Fibroblast of lung (primary cell): Measurements from ENCODE around the gene POMT1. TPM values are rescaled to one million over a fixed set of nuclear protein-coding genes. Genes with fewer than 3 reads are reported as not detected.

ENCODE experiments used
- DNase-seq, 2 donors: peaks; one replicate each; pipeline versions ENCODE4 v3.0.0 to v3.0.0-alpha.2; 2010; ENCODE audit warnings: low read depth in 2 of 2
- H2AFZ ChIP-seq: 2 replicates; pipeline ENCODE4 v1.5.1; 2012; ENCODE audit warnings: low read length, control low read depth, inconsistent platforms
- H3K27ac ChIP-seq: 2 replicates; pipeline ENCODE4 v1.5.1; 2011; ENCODE audit warnings: low read length, control low read depth; ENCODE audit not compliant: insufficient read depth
- H3K27me3 ChIP-seq: 2 replicates; pipeline ENCODE4 v1.5.1; 2011; ENCODE audit warnings: mild to moderate bottlenecking, low read length; ENCODE audit not compliant: control insufficient read depth, insufficient read depth
- H3K36me3 ChIP-seq: 2 replicates; pipeline ENCODE4 v1.5.1; 2011; ENCODE audit warnings: low read length; ENCODE audit not compliant: control insufficient read depth, insufficient read depth
- H3K4me1 ChIP-seq: 2 replicates; pipeline ENCODE4 v1.5.1; 2011; ENCODE audit warnings: low read length; ENCODE audit not compliant: control insufficient read depth, insufficient read depth; ENCODE audit errors: extremely low read depth
- H3K4me2 ChIP-seq: 2 replicates; pipeline ENCODE4 v1.5.1; 2011; ENCODE audit warnings: low read length, control low read depth; ENCODE audit not compliant: insufficient read depth; ENCODE audit errors: extremely low read depth
- H3K4me3 ChIP-seq, 4 experiments: fragments of 200-600 bp in 1 of 4; sonication (generic) in 1 of 4; replicated peaks in 1 of 4; 2 replicates each; pipeline ENCODE4 v1.5.1; 2011 to 2016; ENCODE audit warnings: low read length in 4 of 4, low read depth in 3 of 4, mild to moderate bottlenecking in 3 of 4, control low read depth in 2 of 4, inconsistent platforms in 1 of 4, mixed read lengths in 1 of 4; ENCODE audit not compliant: insufficient read depth in 1 of 4; ENCODE audit errors: control extremely low read depth in 1 of 4
- H3K79me2 ChIP-seq: 2 replicates; pipeline ENCODE4 v1.5.1; 2012; ENCODE audit warnings: mild to moderate bottlenecking, low read length, inconsistent platforms; ENCODE audit not compliant: control insufficient read depth, insufficient read depth
- H3K9ac ChIP-seq: 2 replicates; pipeline ENCODE4 v1.5.1; 2011; ENCODE audit warnings: mild to moderate bottlenecking, low read length, control low read depth; ENCODE audit not compliant: insufficient read depth
- H3K9me3 ChIP-seq: 2 replicates; pipeline ENCODE4 v1.5.1; 2012; ENCODE audit warnings: low read depth, low read length; ENCODE audit not compliant: control insufficient read depth, insufficient read depth
- H4K20me1 ChIP-seq: 2 replicates; pipeline ENCODE4 v1.5.1; 2011; ENCODE audit warnings: low read length; ENCODE audit not compliant: control insufficient read depth, insufficient read depth; ENCODE audit errors: extremely low read depth
- CTCF ChIP-seq, 2 donors: IDR thresholded peaks in 1 of 2; conservative IDR thresholded peaks in 1 of 2; 1 replicate in 1 of 2; 2 replicates in 1 of 2; pipeline ENCODE4 v1.5.1; 2011 to 2012; ENCODE audit warnings: low read length in 2 of 2, control low read depth in 1 of 2, inconsistent platforms in 1 of 2, low read depth in 1 of 2, mild to moderate bottlenecking in 1 of 2
- EZH2 ChIP-seq: IDR thresholded peaks from 2 replicates; pipeline ENCODE4 v1.5.1; 2012; ENCODE audit warnings: low read length, control low read depth, mild to moderate bottlenecking; ENCODE audit errors: missing control alignments
- polyA plus RNA-seq, 2 donors: library from polyadenylated mRNA; depleted of rRNA in 1 of 2; stranded (reverse) in 1 of 2; unstranded in 1 of 2; fragments of >200 nt; gene quantifications; 2 replicates each; pipeline ENCODE4 v1.2.1, GENCODE V29; 2011 to 2012; ENCODE audit warnings: missing spikeins in 1 of 2
- total RNA-seq: library from RNA; depleted of rRNA; stranded (reverse); fragments of >200 nt; gene quantifications from 2 replicates; pipeline ENCODE4 v1.2.1, GENCODE V29; 2014

POMT1 gene
- total and polyA plus RNA-seq, 2 donors (not counting 1 experiment from before 2014, with no cell fraction given) = 17.7 to 36.7 TPM

GRCh38 chr9:131552030-131552429 lies 49.3 kb downstream of the POMT1 start:
- no peak for TF ChIP-seq EZH2
- no peak for TF ChIP-seq CTCF (conservative IDR thresholded peaks at IDR 0.05 in 1 of 2, IDR thresholded peaks at IDR 0.05 in 1 of 2; ENCODE audit: low read depth in 1 of 2, low read length in 2 of 2)
- DNase-seq = no peak
- Histone ChIP-seq H3K4me2 (no peak overlapping the region), H3K27me3 (peaks cover 20% of the 10 kb centered on the region), H3K27ac (no peak overlapping the region), H3K36me3 (no peaks in the 10 kb centered on the region), H4K20me1 (no peaks in the 10 kb centered on the region), H3K79me2 (no peaks in the 10 kb centered on the region), H3K9ac (no peak overlapping the region), H3K9me3 (no peaks in the 10 kb centered on the region), H2AFZ (no peak overlapping the region), H3K4me1 (no peaks in the 10 kb centered on the region), H3K4me3 (no peak overlapping the region)

GRCh38 chr9:131554087-131554842 lies 51.5 kb downstream of the POMT1 start:
- H4K20me1 ChIP-seq = no peaks in the 10 kb centered on the region
- H3K79me2 ChIP-seq = no peaks in the 10 kb centered on the region
- H3K9ac ChIP-seq = no peak overlapping the region
- H3K27me3 ChIP-seq = peaks cover 13% of the 10 kb centered on the region
- H2AFZ ChIP-seq = no peak overlapping the region
- DNase-seq = no peak
- no peaks in the 10 kb centered on the region for H3K4me1 ChIP-seq
- no peaks in the 10 kb centered on the region for H3K9me3 ChIP-seq
- H3K36me3 ChIP-seq = no peaks in the 10 kb centered on the region
- H3K4me2 ChIP-seq = no peak overlapping the region
- no peak for TF ChIP-seq CTCF (conservative IDR thresholded peaks at IDR 0.05 in 1 of 2, IDR thresholded peaks at IDR 0.05 in 1 of 2; ENCODE audit: low read depth in 1 of 2, low read length in 2 of 2)
- TF ChIP-seq EZH2 = no peak
- no peak overlapping the region for H3K4me3 ChIP-seq
- no peak overlapping the region for H3K27ac ChIP-seq

GRCh38 chr9:131554843-131555351 lies 52.2 kb downstream of the POMT1 start:
- DNase-seq = no peak
- TF ChIP-seq CTCF (conservative IDR thresholded peaks at IDR 0.05 in 1 of 2, IDR thresholded peaks at IDR 0.05 in 1 of 2; ENCODE audit: low read depth in 1 of 2, low read length in 2 of 2) (no peak), EZH2 (peak; percentile 61)
- no peak overlapping the region for H3K27ac ChIP-seq
- no peaks in the 10 kb centered on the region for H3K9me3 ChIP-seq
- H3K36me3 ChIP-seq = no peaks in the 10 kb centered on the region
- H2AFZ ChIP-seq = no peak overlapping the region
- no peaks in the 10 kb centered on the region for H3K4me1 ChIP-seq
- no peak overlapping the region for H3K4me3 ChIP-seq
- H3K9ac ChIP-seq = no peak overlapping the region
- H3K79me2 ChIP-seq = no peaks in the 10 kb centered on the region
- H3K4me2 ChIP-seq = no peak overlapping the region
- no peaks in the 10 kb centered on the region for H4K20me1 ChIP-seq
- peaks cover 13% of the 10 kb centered on the region for H3K27me3 ChIP-seq
